Astrocyte (in vitro differentiated cells and primary cell): ENCODE results near the gene CREB5. TPM values are rescaled to one million over a fixed set of nuclear protein-coding genes. Genes with fewer than 3 reads are reported as not detected.

Source experiments
- DNase-seq: peaks from one replicate; pipeline ENCODE4 v3.0.0-alpha.2; 2010; ENCODE audit warnings: low read depth
- FAIRE-seq: peaks from 2 replicates; lab custom pipeline; 2011; peaks lifted over from hg19 to GRCh38; lab: Jason Lieb, UNC
- H2AFZ ChIP-seq: 2 replicates; pipeline ENCODE4 v1.6.0; 2012; ENCODE audit warnings: low read depth, low read length, inconsistent platforms
- H3K27ac ChIP-seq: 2 replicates; pipeline ENCODE4 v1.5.1; 2011; ENCODE audit warnings: low read depth, low read length, inconsistent platforms
- H3K27me3 ChIP-seq: 2 replicates; pipeline ENCODE4 v1.6.0; 2011; ENCODE audit warnings: low read length, inconsistent platforms; ENCODE audit not compliant: insufficient read depth
- H3K36me3 ChIP-seq: 2 replicates; pipeline ENCODE4 v1.5.1; 2011; ENCODE audit warnings: low read length, inconsistent platforms; ENCODE audit not compliant: insufficient read depth
- H3K4me1 ChIP-seq: 2 replicates; pipeline ENCODE4 v1.5.1; 2011; ENCODE audit warnings: low read length, inconsistent platforms; ENCODE audit not compliant: insufficient read depth
- H3K4me2 ChIP-seq: 2 replicates; pipeline ENCODE4 v1.6.0; 2012; ENCODE audit warnings: low read length, inconsistent platforms
- H3K4me3 ChIP-seq: 2 replicates; pipeline ENCODE4 v1.5.1; 2011; ENCODE audit warnings: low read depth, mild to moderate bottlenecking, low read length, inconsistent platforms; ENCODE audit not compliant: insufficient read depth
- H3K79me2 ChIP-seq: 2 replicates; pipeline ENCODE4 v1.6.0; 2012; ENCODE audit warnings: mild to moderate bottlenecking, low read length, inconsistent platforms; ENCODE audit not compliant: insufficient read depth
- H3K9ac ChIP-seq: 2 replicates; pipeline ENCODE4 v1.6.0; 2012; ENCODE audit warnings: mild to moderate bottlenecking, low read length, inconsistent platforms
- H3K9me3 ChIP-seq: 2 replicates; pipeline ENCODE4 v1.5.1; 2012; ENCODE audit warnings: low read depth, mild to moderate bottlenecking, low read length, inconsistent platforms; ENCODE audit not compliant: insufficient read depth
- H4K20me1 ChIP-seq: 2 replicates; pipeline ENCODE4 v1.6.0; 2012; ENCODE audit warnings: low read length, inconsistent platforms; ENCODE audit not compliant: insufficient read depth
- H3K27ac Mint-ChIP-seq: one replicate; pipeline ENCODE4 v1.8.0; 2021; ENCODE audit warnings: mild to moderate bottlenecking, mixed read lengths; ENCODE audit not compliant: unreplicated experiment
- H3K27me3 Mint-ChIP-seq: one replicate; pipeline ENCODE4 v1.8.0; 2021; ENCODE audit warnings: low read depth, mixed read lengths; ENCODE audit not compliant: unreplicated experiment
- H3K36me3 Mint-ChIP-seq: one replicate; pipeline ENCODE4 v1.8.0; 2021; ENCODE audit warnings: low read depth, mixed read lengths; ENCODE audit not compliant: unreplicated experiment
- H3K4me1 Mint-ChIP-seq: one replicate; pipeline ENCODE4 v1.8.0; 2021; ENCODE audit warnings: low read depth, mixed read lengths; ENCODE audit not compliant: unreplicated experiment
- H3K4me3 Mint-ChIP-seq: one replicate; pipeline ENCODE4 v1.8.0; 2021; ENCODE audit warnings: mild to moderate bottlenecking, moderate library complexity, mixed read lengths; ENCODE audit not compliant: unreplicated experiment
- H3K9me3 Mint-ChIP-seq: one replicate; pipeline ENCODE4 v1.8.0; 2021; ENCODE audit warnings: mild to moderate bottlenecking, mixed read lengths; ENCODE audit not compliant: unreplicated experiment
- CTCF ChIP-seq: IDR thresholded peaks from 2 replicates; pipeline ENCODE4 v1.5.1; 2011; ENCODE audit warnings: low read depth, mild to moderate bottlenecking, inconsistent platforms, low read length, moderate library complexity; ENCODE audit not compliant: insufficient read depth
- EZH2 ChIP-seq: IDR thresholded peaks from 2 replicates; pipeline ENCODE4 v1.6.1; 2012; ENCODE audit warnings: mild to moderate bottlenecking, low read length, inconsistent platforms; ENCODE audit not compliant: insufficient read depth
- total RNA-seq: library from RNA; stranded (reverse); gene quantifications from 2 replicates; pipeline ENCODE4 v1.2.1, GENCODE V29; 2021

Gene CREB5
- total RNA-seq, 1 donor from 2014 or later: 25.4 TPM

GRCh38 chr7:28613262-28613661, 200.9 kb downstream of the CREB5 start:
- Histone ChIP-seq H3K4me1 (no peaks in the 10 kb centered on the region), H3K27me3 (no peaks in the 10 kb centered on the region), H3K36me3 (no peaks in the 10 kb centered on the region), H3K79me2 (no peaks in the 10 kb centered on the region), H2AFZ (no peak overlapping the region), H4K20me1 (peaks cover 5% of the 10 kb centered on the region), H3K9ac (no peak overlapping the region), H3K27ac (no peak overlapping the region), H3K4me2 (no peak overlapping the region), H3K4me3 (no peak overlapping the region), H3K9me3 (no peaks in the 10 kb centered on the region)
- no peak for DNase-seq
- Mint-ChIP-seq H3K4me3 (no peak overlapping the region), H3K36me3 (peaks cover 3% of the 10 kb centered on the region), H3K4me1 (no peaks in the 10 kb centered on the region), H3K27me3 (no peaks in the 10 kb centered on the region), H3K9me3 (no peaks in the 10 kb centered on the region), H3K27ac (no peak overlapping the region)
- FAIRE-seq: no peak
- TF ChIP-seq CTCF: no peak
- TF ChIP-seq EZH2: no peak

- H3K27me3 Mint-ChIP-seq: no peaks in the 10 kb centered on the region
- FAIRE-seq (no peak), DNase-seq (no peak)
- Histone ChIP-seq H2AFZ (no peak overlapping the region), H3K4me1 (no peaks in the 10 kb centered on the region), H3K9me3 (no peaks in the 10 kb centered on the region), H3K27me3 (no peaks in the 10 kb centered on the region), H3K4me2 (no peak overlapping the region), H3K27ac (no peak overlapping the region), H3K79me2 (no peaks in the 10 kb centered on the region), H3K4me3 (no peak overlapping the region), H3K36me3 (no peaks in the 10 kb centered on the region), H4K20me1 (peaks cover 5% of the 10 kb centered on the region), H3K9ac (no peak overlapping the region)
- no peak overlapping the region for H3K4me3 Mint-ChIP-seq
- H3K27ac Mint-ChIP-seq: no peak overlapping the region
- H3K9me3 Mint-ChIP-seq: no peaks in the 10 kb centered on the region
- peaks cover 3% of the 10 kb centered on the region for H3K36me3 Mint-ChIP-seq
- H3K4me1 Mint-ChIP-seq: no peaks in the 10 kb centered on the region
- TF ChIP-seq EZH2: no peak
- no peak for TF ChIP-seq CTCF
Measured at GRCh38 chr7:28615091-28615490, 202.8 kb downstream of the CREB5 start.

GRCh38 chr7:28617308-28617880, 205.1 kb downstream of the CREB5 start:
- H3K27ac ChIP-seq: no peak overlapping the region
- no peak overlapping the region for H3K27ac Mint-ChIP-seq
- H3K4me3 ChIP-seq: no peak overlapping the region
- FAIRE-seq (no peak), DNase-seq (no peak)
- H3K4me3 Mint-ChIP-seq: no peak overlapping the region
- no peaks in the 10 kb centered on the region for H3K27me3 ChIP-seq
- H3K9ac ChIP-seq: no peak overlapping the region
- no peaks in the 10 kb centered on the region for H3K79me2 ChIP-seq
- no peaks in the 10 kb centered on the region for H3K36me3 Mint-ChIP-seq
- no peak overlapping the region for H2AFZ ChIP-seq
- no peaks in the 10 kb centered on the region for H4K20me1 ChIP-seq
- no peaks in the 10 kb centered on the region for H3K27me3 Mint-ChIP-seq
- H3K36me3 ChIP-seq: no peaks in the 10 kb centered on the region
- H3K9me3 Mint-ChIP-seq: no peaks in the 10 kb centered on the region
- H3K4me2 ChIP-seq: no peak overlapping the region
- no peaks in the 10 kb centered on the region for H3K9me3 ChIP-seq
- H3K4me1 ChIP-seq: no peaks in the 10 kb centered on the region
- peaks cover 4% of the 10 kb centered on the region for H3K4me1 Mint-ChIP-seq
- TF ChIP-seq EZH2: no peak
- TF ChIP-seq CTCF: no peak
